Natural killer cell (primary cell): ENCODE results near the gene WNT7A. TPM values are rescaled to one million over a fixed set of nuclear protein-coding genes. Genes with fewer than 3 reads are reported as not detected.

Experiments used
- ATAC-seq, 3 donors: fragments of 150-1000 bp in 2 of 3; fragments of 200-7000 bp in 1 of 3; cut with Tn5 transposase; 1 replicate in 1 of 3; 2 replicates in 2 of 3; pipeline ENCODE4 v1.10.0; 2021; ENCODE audit warnings: mild to moderate bottlenecking in 2 of 3, moderate library complexity in 2 of 3
- DNase-seq, 2 donors: peaks; one replicate each; pipeline versions ENCODE4 v3.0.0 to v3.0.0-alpha.2; 2013 to 2021; ENCODE audit warnings: mixed read lengths in 1 of 2
- H3K27ac ChIP-seq: one replicate; pipeline ENCODE4 v1.5.1; 2013; ENCODE audit warnings: mild to moderate bottlenecking, low read length
- H3K27me3 ChIP-seq: one replicate; pipeline ENCODE4 v1.6.1; 2013; ENCODE audit warnings: low read length; ENCODE audit not compliant: control insufficient read depth, insufficient read depth
- H3K36me3 ChIP-seq: one replicate; pipeline ENCODE4 v1.6.1; 2013; ENCODE audit warnings: low read length; ENCODE audit not compliant: control insufficient read depth, insufficient read depth
- H3K4me1 ChIP-seq: one replicate; pipeline ENCODE4 v1.6.1; 2013; ENCODE audit warnings: low read length; ENCODE audit not compliant: control insufficient read depth, insufficient read depth
- H3K4me3 ChIP-seq: one replicate; pipeline ENCODE4 v1.5.1; 2013; ENCODE audit warnings: low read length
- H3K9me3 ChIP-seq: one replicate; pipeline ENCODE4 v1.6.1; 2013; ENCODE audit warnings: low read length; ENCODE audit not compliant: control insufficient read depth, insufficient read depth
- H3K27ac Mint-ChIP-seq, 2 donors: one replicate each; pipeline ENCODE4 v1.8.0; 2022; ENCODE audit warnings: mild to moderate bottlenecking in 2 of 2, mixed read lengths in 2 of 2, moderate library complexity in 1 of 2
- H3K27me3 Mint-ChIP-seq, 2 donors: one replicate each; pipeline ENCODE4 v1.8.0; 2022; ENCODE audit warnings: low read depth in 2 of 2, mixed read lengths in 2 of 2
- H3K36me3 Mint-ChIP-seq: one replicate; pipeline ENCODE4 v1.8.0; 2022; ENCODE audit warnings: mixed read lengths
- H3K4me1 Mint-ChIP-seq, 2 donors: one replicate each; pipeline ENCODE4 v1.8.0; 2022; ENCODE audit warnings: mixed read lengths in 2 of 2
- H3K4me3 Mint-ChIP-seq: one replicate; pipeline ENCODE4 v1.8.0; 2022; ENCODE audit warnings: mild to moderate bottlenecking, moderate library complexity, mixed read lengths
- H3K9me3 Mint-ChIP-seq, 2 donors: one replicate each; pipeline ENCODE4 v1.8.0; 2022; ENCODE audit warnings: mixed read lengths in 2 of 2
- WGBS: methylation state at CpG from one replicate; pipeline ENCODE4 v1.1.7; 2013; ENCODE audit warnings: missing lambda C conversion rate; ENCODE audit not compliant: insufficient coverage; 5-methylcytosine and 5-hydroxymethylcytosine counted together
- intact Hi-C: fragments of 100-400 bp; cut with micrococcal nuclease; formaldehyde crosslinking; loops from one replicate; pipeline ENCODE4 v1.14.2; 2022
- total RNA-seq, 4 donors: library from RNA; stranded (reverse); fragments of 120-200 nt in 1 of 4; gene quantifications; one replicate each; pipeline versions ENCODE4 v1.2.3 to v1.2.4, GENCODE V29; 2013 to 2022
- TF ChIP-seq, protein P1 (sequence below): fragments of 200-600 bp; IDR thresholded peaks from one replicate; pipeline ENCODE4 v1.8.0; 2022; ENCODE audit warnings: antibody characterized with exemption

The WNT7A gene
- total RNA-seq, 3 donors from 2014 or later (not counting 1 experiment from before 2014, with no cell fraction given) = 0.18 to 0.45 TPM; not detected in 1

DNA sequence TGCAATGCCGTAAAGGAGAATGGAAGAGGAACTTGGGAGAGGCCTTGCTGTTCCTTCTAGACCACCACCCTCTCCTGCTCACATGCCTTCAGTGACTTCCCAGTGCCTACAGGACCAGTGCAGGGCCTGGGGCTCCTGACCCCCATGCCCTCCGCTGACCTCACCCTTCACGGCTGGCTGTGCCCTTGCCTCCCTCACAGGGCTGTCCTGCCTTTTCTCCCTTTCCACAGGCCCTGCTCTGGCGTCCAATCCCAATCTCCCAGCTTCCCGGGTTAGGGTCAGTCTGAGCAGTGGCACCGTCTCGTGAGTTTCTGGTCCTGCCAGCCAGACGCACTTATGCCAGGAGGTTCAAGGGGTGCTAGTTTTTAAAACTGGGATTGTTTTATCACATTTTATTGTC, 110.4 kb downstream of the WNT7A start:
- Mint-ChIP-seq H3K4me3 (no peak overlapping the region), H3K4me1 (peaks cover 0 to 5% of the 10 kb centered on the region in 2 donors), H3K27me3 (peaks cover under 1 to 6% of the 10 kb centered on the region in 2 donors), H3K36me3 (no peaks in the 10 kb centered on the region), H3K9me3 (no peaks in the 10 kb centered on the region), H3K27ac (no peak overlapping the region)
- Histone ChIP-seq H3K27me3 (no peaks in the 10 kb centered on the region), H3K9me3 (no peaks in the 10 kb centered on the region), H3K27ac (no peak overlapping the region), H3K36me3 (no peaks in the 10 kb centered on the region), H3K4me1 (no peaks in the 10 kb centered on the region), H3K4me3 (no peak overlapping the region)
- intact Hi-C loops = no loop called here
- 83% methylated on average over 8 of the region's 8 CpGs for WGBS
- ATAC-seq = no peak
- DNase-seq = no peak
- TF ChIP-seq, protein P1, sequence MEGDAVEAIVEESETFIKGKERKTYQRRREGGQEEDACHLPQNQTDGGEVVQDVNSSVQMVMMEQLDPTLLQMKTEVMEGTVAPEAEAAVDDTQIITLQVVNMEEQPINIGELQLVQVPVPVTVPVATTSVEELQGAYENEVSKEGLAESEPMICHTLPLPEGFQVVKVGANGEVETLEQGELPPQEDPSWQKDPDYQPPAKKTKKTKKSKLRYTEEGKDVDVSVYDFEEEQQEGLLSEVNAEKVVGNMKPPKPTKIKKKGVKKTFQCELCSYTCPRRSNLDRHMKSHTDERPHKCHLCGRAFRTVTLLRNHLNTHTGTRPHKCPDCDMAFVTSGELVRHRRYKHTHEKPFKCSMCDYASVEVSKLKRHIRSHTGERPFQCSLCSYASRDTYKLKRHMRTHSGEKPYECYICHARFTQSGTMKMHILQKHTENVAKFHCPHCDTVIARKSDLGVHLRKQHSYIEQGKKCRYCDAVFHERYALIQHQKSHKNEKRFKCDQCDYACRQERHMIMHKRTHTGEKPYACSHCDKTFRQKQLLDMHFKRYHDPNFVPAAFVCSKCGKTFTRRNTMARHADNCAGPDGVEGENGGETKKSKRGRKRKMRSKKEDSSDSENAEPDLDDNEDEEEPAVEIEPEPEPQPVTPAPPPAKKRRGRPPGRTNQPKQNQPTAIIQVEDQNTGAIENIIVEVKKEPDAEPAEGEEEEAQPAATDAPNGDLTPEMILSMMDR = no peak

DNA sequence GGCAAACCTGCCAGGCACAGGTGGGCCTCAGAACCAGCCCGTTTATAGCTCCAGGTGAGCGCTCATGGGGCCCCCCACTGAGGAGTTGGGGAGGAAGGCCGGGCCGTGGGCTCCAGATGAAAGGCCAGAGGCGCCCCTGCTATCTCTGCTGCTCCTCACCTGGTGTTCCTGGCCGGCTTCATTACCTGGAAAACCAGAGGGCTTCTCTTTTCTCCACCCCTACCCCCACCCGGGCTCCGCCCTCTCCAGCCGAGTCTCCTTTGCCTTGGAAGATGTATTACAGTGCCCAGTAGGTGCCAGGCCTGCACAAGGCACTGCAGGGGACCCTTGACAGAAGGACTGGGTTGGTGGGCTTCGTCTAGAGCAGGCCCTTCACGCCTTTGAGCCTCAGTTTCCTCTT, 111.4 kb downstream of the WNT7A start:
- no peaks in the 10 kb centered on the region for H3K27me3 ChIP-seq
- no peaks in the 10 kb centered on the region for H3K36me3 ChIP-seq
- WGBS = 76% methylated on average over 11 of the region's 11 CpGs
- DNase-seq (no peak), ATAC-seq (no peak)
- H3K9me3 ChIP-seq = no peaks in the 10 kb centered on the region
- Mint-ChIP-seq H3K36me3 (no peaks in the 10 kb centered on the region), H3K27ac (no peak overlapping the region), H3K9me3 (no peaks in the 10 kb centered on the region), H3K27me3 (peaks cover 4 to 8% of the 10 kb centered on the region in 2 donors), H3K4me1 (peaks cover 0 to 5% of the 10 kb centered on the region in 2 donors), H3K4me3 (no peak overlapping the region)
- intact Hi-C loops = no loop called here
- H3K4me1 ChIP-seq = no peaks in the 10 kb centered on the region
- TF ChIP-seq, protein P1 = no peak
- H3K4me3 ChIP-seq = no peak overlapping the region
- H3K27ac ChIP-seq = no peak overlapping the region

DNA sequence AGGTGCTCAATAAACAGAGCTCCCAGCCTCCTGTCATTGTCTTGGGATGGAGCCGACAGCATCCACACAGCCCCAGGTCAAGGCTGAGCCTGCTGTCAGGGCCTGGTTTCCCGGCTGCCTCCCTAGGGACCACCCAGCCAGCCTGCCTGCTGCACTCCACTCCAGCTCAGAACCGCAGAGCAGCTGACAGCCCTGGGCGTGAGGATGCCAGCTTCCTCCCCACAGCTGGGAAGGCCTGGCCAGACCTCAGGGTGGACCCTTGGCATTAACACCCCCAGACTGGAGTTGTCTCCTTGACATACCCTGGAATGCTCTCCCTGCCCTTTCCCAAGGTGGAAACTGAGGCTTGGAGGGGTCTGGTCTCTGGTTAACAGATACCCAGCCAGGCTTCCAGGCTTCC, 112.0 kb downstream of the WNT7A start:
- peaks cover 0 to 5% of the 10 kb centered on the region in 2 donors for H3K4me1 Mint-ChIP-seq
- Histone ChIP-seq H3K36me3 (no peaks in the 10 kb centered on the region), H3K27me3 (no peaks in the 10 kb centered on the region), H3K27ac (no peak overlapping the region), H3K9me3 (no peaks in the 10 kb centered on the region), H3K4me3 (no peak overlapping the region), H3K4me1 (no peaks in the 10 kb centered on the region)
- intact Hi-C loops = no loop called here
- 65% methylated on average over 4 of the region's 4 CpGs for WGBS
- DNase-seq = no peak
- H3K27me3 Mint-ChIP-seq = peaks cover 3 to 8% of the 10 kb centered on the region in 2 donors
- no peak overlapping the region for H3K4me3 Mint-ChIP-seq
- TF ChIP-seq, protein P1 = no peak
- no peak overlapping the region for H3K27ac Mint-ChIP-seq
- H3K9me3 Mint-ChIP-seq = no peaks in the 10 kb centered on the region
- no peak for ATAC-seq
- H3K36me3 Mint-ChIP-seq = no peaks in the 10 kb centered on the region

DNA sequence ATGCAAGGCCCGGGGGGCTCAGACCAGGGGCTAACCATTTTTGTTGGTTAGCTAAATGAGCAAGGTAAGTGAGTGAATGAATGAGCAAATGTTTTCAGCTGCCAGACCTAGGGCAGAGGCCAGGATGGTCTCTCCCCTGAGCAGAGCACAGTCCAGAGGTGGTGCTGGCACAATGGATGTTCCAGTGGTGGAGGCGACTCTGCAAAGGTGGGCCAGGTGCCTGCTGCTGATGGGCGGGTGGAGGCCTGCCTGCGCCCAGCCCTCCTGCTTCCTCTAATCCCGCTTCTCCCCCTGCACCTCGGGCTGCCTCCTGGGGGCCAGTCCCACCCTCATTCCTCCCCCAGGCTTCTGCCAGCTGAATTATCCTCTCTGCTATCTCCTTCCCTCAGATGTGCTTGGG, 112.8 kb downstream of the WNT7A start:
- TF ChIP-seq, protein P1 = no peak
- Histone ChIP-seq H3K27ac (no peak overlapping the region), H3K36me3 (no peaks in the 10 kb centered on the region), H3K4me1 (no peaks in the 10 kb centered on the region), H3K27me3 (no peaks in the 10 kb centered on the region), H3K9me3 (peaks cover 3% of the 10 kb centered on the region), H3K4me3 (no peak overlapping the region)
- Mint-ChIP-seq H3K27ac (no peak overlapping the region), H3K4me3 (no peak overlapping the region), H3K4me1 (peaks cover 0 to 5% of the 10 kb centered on the region in 2 donors), H3K27me3 (peaks cover 3 to 8% of the 10 kb centered on the region in 2 donors), H3K9me3 (no peaks in the 10 kb centered on the region), H3K36me3 (no peaks in the 10 kb centered on the region)
- ATAC-seq = no peak
- no peak for DNase-seq
- intact Hi-C loops = no loop called here
- 90% methylated on average over 6 of the region's 6 CpGs for WGBS
